Activated CD4-positive, alpha-beta T cell treated with anti-CD3 and anti-CD28 coated beads, Interleukin-2, amount 10 ng/mL, durations not matched to agents 7 days and 5 days (primary cell): ENCODE measurements around the gene IFNA16. TPM values are rescaled to one million over a fixed set of nuclear protein-coding genes. Genes with fewer than 3 reads are reported as not detected.
A peak's percentile ranks its signal among the peaks of the same experiment; 100 is the strongest.
"Not testable (repeated sequence)": the region's sequence is repeated elsewhere in the genome, so short reads cannot be mapped to it uniquely, and the experiment has no call there.

ENCODE experiments used
- CTCF ChIA-PET: fragments of 350-600 bp; sonication (Branson Sonifier 250); formaldehyde crosslinking; loops from one replicate; lab custom pipeline; 2021; ENCODE audit warnings: antibody characterized with exemption; lab: Charles Lee
- POLR2A ChIA-PET: fragments of 350-600 bp; sonication (Branson Sonifier 250); formaldehyde crosslinking; loops from one replicate; lab custom pipeline; 2021; ENCODE audit warnings: antibody characterized with exemption; lab: Charles Lee
- DNase-seq: peaks from one replicate; pipeline ENCODE4 v3.0.0-alpha.2; 2020
- H3K27ac Mint-ChIP-seq: one replicate; pipeline ENCODE4 v1.8.0; 2021; ENCODE audit warnings: mild to moderate bottlenecking, moderate library complexity, mixed read lengths
- H3K27me3 Mint-ChIP-seq: one replicate; pipeline ENCODE4 v1.8.0; 2021; ENCODE audit warnings: mixed read lengths
- H3K36me3 Mint-ChIP-seq: one replicate; pipeline ENCODE4 v1.8.0; 2021; ENCODE audit warnings: low read depth, mixed read lengths
- H3K4me1 Mint-ChIP-seq: one replicate; pipeline ENCODE4 v1.8.0; 2021; ENCODE audit warnings: mixed read lengths
- H3K4me3 Mint-ChIP-seq: one replicate; pipeline ENCODE4 v1.8.0; 2021; ENCODE audit warnings: mild to moderate bottlenecking, moderate library complexity, mixed read lengths
- H3K9me3 Mint-ChIP-seq: one replicate; pipeline ENCODE4 v1.8.0; 2021; ENCODE audit warnings: mixed read lengths
- total RNA-seq, 2 experiments: library from RNA; stranded (reverse); gene quantifications; one replicate each; pipeline ENCODE4 v1.2.3, GENCODE V29; 2021

IFNA16 gene
- total RNA-seq, 2 experiments from 2014 or later = not detected

DNA sequence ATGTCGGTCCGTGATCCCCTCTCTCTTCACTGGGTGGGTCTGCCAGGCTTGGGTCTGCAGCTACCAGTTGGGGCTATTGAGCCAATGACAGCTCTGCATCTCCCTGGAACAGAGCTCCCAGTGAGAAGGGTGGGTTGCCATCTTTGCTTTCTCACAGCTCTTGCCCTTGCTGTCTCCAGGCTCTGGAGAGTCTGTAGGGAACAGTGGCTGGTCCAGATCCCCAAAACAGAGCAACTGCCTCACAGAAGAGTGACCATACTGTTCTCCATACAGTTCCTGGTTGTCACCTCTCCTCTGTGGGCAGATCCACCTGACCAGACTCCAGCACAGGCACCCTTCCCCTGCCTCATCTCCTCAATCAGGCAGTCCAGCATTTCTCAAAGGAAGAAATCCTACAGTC, 16.1 kb upstream of the IFNA16 start:
- Mint-ChIP-seq H3K27ac (no peak overlapping the region), H3K4me1 (peaks cover 9% of the 10 kb centered on the region), H3K9me3 (no peaks in the 10 kb centered on the region), H3K4me3 (no peak overlapping the region), H3K36me3 (no peaks in the 10 kb centered on the region), H3K27me3 (peaks cover 13% of the 10 kb centered on the region)
- POLR2A ChIA-PET = no interaction called here
- DNase-seq = no peak
- CTCF ChIA-PET = no interaction called here

DNA sequence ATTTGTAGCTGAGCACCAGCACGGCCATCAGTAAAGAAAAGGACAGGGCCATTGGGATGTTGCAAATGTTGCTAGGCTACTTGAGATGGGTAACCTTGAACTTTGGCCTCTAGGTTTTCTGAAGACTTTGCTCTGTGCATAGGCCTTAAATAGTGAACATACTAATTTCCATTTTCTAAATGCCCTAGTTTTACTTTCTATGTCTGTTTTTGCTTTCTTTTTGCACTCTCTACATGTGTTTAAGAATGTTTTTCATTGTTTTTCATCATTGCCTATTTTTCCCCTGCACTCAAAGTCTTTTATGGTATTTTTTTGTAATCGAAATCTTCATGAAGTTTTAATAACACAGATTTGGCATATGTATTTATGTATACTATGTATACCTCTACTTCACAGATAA, 11.0 kb upstream of the IFNA16 start, which contains the start of gene IFNA17:
TSS of gene IFNA17 (minus strand) at position 101 of the 400 bp plus-strand sequence. CDS start at position 52, 49 bp downstream.
- DNase-seq = no peak
- no peak within 1 kb of the TSS for H3K4me3 Mint-ChIP-seq
- no peaks in the 10 kb centered on the region for H3K4me1 Mint-ChIP-seq
- peaks cover 9% of the 10 kb centered on the region for H3K27me3 Mint-ChIP-seq
- ChIA-PET CTCF (no interaction called here), POLR2A (no interaction called here)
- H3K36me3 Mint-ChIP-seq = no peaks in the 10 kb centered on the region
- no peaks in the 10 kb centered on the region for H3K9me3 Mint-ChIP-seq
- H3K27ac Mint-ChIP-seq = no peak within 1 kb of the TSS

DNA sequence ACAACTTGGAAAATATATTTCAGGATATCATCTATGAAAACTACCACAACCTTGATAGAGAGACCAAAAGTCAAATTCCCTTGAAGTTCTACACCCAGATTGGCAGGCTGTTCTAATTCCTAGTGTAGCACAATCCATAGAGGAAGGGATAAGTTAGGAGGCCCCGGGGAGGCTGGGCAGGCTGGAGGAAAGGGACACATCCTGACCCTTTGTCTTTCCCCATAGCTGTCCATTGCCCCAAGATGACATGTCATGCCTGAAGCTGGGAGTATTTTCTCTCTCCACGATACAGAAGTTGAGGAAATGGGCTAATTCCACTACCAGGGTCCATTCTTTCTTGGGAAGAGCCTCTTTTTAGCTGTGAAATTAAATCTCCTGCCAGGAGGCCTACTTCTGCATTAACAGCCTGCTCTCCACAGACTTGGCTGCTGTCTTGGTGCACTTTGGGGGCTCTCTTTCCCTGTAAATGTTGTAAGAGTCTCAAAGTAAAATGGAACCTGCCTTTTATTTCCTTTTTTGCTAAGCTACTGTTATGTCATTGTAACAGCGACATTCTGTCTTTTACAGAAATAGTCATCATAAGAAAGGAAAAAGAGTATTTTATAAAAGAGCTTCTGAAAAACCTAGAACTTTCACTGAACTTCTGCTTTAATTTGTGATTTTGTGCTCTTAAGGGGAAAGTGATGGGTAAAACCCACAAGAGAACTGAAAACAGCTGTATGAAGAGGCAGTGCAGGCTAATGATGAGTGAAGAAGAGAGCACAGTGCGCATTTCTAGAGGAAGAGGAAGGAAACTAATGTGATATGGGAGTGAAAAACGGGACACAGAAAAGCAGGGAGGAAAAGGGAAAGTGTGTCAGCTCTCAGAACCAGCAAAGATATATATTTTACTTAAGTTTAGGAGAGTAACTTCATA, 3.4 kb downstream of the IFNA16 start:
- DNase-seq, H3K4me3 Mint-ChIP-seq, H3K36me3 Mint-ChIP-seq, H3K27ac Mint-ChIP-seq, H3K4me1 Mint-ChIP-seq, POLR2A ChIA-PET, H3K9me3 Mint-ChIP-seq: not testable (repeated sequence)
- CTCF ChIA-PET = interaction anchor here (1.1 kb wide), 1 partner anchor 182 kb away, joined by 3 read pairs; no protein-coding TSS in a partner anchor
- H3K27me3 Mint-ChIP-seq = peaks cover 12% of the 10 kb centered on the region

DNA sequence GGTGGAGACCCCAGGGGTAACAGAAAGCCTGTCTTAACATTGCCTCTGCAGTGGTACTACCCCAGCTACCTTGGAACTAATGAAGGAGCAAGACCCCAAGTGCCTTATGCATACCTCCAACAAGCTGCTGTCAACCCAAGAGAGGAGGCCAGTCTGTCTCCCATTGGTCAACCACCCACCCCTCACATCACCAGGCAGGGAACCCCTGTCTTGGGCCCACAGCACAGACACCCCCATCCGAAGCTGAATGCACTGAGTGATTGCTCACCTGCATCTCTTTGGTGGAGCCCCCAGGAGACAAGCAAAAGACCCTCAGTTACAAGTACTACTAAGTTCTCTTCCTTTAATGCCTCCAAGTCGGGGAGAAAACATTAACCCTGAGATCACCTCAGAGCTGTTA, 5.0 kb downstream of the IFNA16 start:
- H3K27ac Mint-ChIP-seq = not testable (repeated sequence)

DNA sequence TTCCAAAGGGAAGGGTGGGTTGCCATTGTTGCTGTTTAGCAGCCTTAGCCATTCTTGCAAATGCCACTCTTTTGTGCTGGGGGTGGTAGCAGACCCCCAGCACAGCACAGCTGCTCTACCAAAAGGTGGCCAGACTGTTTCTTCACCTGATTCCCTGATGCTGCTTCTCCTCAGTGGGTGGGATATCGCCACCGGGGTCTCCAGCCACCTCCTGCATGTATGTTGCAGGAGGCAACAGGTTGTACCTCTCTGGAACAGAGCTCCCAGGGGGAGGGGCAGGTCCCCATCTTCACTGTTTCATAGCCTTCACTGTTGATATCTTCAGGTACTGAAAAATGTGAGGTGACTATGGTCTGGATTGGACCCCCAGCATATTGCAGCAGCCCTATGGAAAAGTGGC, 6.3 kb downstream of the IFNA16 start:
- H3K9me3 Mint-ChIP-seq, H3K4me3 Mint-ChIP-seq, H3K4me1 Mint-ChIP-seq, H3K36me3 Mint-ChIP-seq, H3K27me3 Mint-ChIP-seq, CTCF ChIA-PET, POLR2A ChIA-PET, H3K27ac Mint-ChIP-seq, DNase-seq: not testable (repeated sequence)

More for the DNA sequence above, 5.0 kb downstream of the IFNA16 start:
- H3K36me3 Mint-ChIP-seq, H3K9me3 Mint-ChIP-seq, CTCF ChIA-PET, POLR2A ChIA-PET, H3K4me1 Mint-ChIP-seq, H3K27me3 Mint-ChIP-seq, DNase-seq, H3K4me3 Mint-ChIP-seq: not testable (repeated sequence)

DNA sequence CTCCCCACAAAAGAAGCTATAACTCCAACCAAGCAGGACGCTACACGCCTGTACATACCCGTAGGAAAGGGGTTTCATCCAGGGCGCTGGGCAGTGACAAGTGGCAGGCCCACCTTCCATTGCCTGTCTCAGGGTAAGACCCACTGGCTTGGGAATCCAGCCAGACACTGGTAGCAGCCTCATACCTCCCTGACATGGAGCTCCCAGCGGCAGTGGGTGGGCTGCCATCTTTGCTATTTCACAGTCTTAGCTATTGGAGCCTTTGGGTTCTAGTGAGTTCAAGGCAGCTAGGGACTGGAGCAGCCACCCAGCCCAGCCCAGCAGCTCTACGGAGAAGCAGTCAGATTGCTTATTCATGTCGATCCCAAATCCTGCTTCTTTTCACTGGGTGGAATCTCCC, 6.8 kb downstream of the IFNA16 start:
- peaks cover 4% of the 10 kb centered on the region for H3K4me1 Mint-ChIP-seq
- H3K36me3 Mint-ChIP-seq = no peaks in the 10 kb centered on the region
- H3K27me3 Mint-ChIP-seq = peaks cover 10% of the 10 kb centered on the region
- POLR2A ChIA-PET = no interaction called here
- CTCF ChIA-PET = no interaction called here
- no peak for DNase-seq
- no peak overlapping the region for H3K27ac Mint-ChIP-seq
- H3K9me3 Mint-ChIP-seq = no peaks in the 10 kb centered on the region
- H3K4me3 Mint-ChIP-seq = no peak overlapping the region

DNA sequence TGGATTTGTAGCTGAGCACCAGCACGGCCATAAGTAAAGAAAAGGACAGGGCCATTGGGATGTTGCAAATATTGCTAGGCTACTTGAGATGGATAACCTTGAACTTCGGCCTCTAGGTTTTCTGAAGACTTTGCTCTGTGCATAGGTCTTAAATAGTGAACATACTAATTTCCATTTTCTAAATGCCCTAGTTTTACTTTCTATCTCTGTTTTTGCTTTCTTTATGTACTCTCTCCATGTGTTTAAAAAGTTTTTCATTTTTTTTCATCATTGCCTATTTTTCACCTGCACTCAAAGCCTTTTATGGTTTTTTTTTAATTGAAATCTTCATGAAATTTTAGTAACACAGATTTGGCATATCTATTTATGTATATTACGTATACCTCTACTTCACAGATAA, 10.1 kb downstream of the IFNA16 start, which contains the start of gene IFNA10:
TSS of gene IFNA10 (minus strand) at position 101 of the 400 bp plus-strand sequence. CDS start at position 55, 46 bp downstream.
- H3K27me3 Mint-ChIP-seq = peaks cover 21% of the 10 kb centered on the region
- DNase-seq, H3K9me3 Mint-ChIP-seq, CTCF ChIA-PET, POLR2A ChIA-PET, H3K27ac Mint-ChIP-seq, H3K36me3 Mint-ChIP-seq, H3K4me1 Mint-ChIP-seq, H3K4me3 Mint-ChIP-seq: not testable (repeated sequence)

DNA sequence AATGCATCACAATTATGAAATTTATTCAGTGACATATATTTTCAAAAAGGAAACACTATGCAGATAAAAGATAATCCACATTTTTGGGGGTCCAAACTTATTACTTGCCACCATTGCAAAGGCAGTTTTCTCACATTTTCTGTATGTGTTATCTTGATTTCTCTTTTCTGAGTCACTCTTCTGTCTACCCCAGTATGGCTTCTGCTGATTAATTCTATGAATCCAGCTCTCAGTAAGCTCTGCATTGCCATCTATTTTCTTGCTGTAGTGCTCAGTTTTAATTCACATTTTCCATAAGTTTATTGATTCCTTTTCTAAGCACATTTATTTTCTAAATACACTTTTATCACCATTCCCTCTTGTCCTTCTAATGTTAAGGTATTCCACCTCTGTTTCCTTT, 11.9 kb downstream of the IFNA16 start:
- no peak overlapping the region for H3K4me3 Mint-ChIP-seq
- no peaks in the 10 kb centered on the region for H3K4me1 Mint-ChIP-seq
- ChIA-PET CTCF (no interaction called here), POLR2A (no interaction called here)
- H3K36me3 Mint-ChIP-seq = no peaks in the 10 kb centered on the region
- DNase-seq = no peak
- H3K27ac Mint-ChIP-seq = no peak overlapping the region
- H3K27me3 Mint-ChIP-seq = peaks cover 33% of the 10 kb centered on the region
- no peaks in the 10 kb centered on the region for H3K9me3 Mint-ChIP-seq

DNA sequence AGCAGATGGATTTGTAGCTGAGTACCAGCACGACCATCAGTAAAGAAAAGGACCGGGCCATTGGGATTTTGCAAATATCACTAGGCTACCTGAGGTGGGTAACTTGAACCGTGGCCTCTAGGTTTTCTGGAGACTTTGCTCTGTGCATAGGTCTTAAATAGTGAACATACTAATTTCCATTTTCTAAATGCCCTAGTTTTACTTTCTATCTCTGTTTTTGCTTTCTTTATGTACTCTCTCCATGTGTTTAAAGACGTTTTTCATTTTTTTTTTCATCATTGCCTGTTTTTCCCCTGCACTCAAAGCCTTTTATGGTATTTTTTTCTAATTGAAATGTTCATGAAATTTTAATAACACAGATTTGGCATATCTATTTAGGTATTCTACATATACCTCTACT, 15.0 kb downstream of the IFNA16 start, which contains the start of gene IFNA7:
TSS of gene IFNA7 (minus strand) at position 101 of the 400 bp plus-strand sequence. CDS start at position 61, 40 bp downstream.
- POLR2A ChIA-PET, H3K4me1 Mint-ChIP-seq, H3K9me3 Mint-ChIP-seq, CTCF ChIA-PET, H3K27ac Mint-ChIP-seq, H3K4me3 Mint-ChIP-seq, H3K36me3 Mint-ChIP-seq, DNase-seq: not testable (repeated sequence)
- H3K27me3 Mint-ChIP-seq = peaks cover 38% of the 10 kb centered on the region

DNA sequence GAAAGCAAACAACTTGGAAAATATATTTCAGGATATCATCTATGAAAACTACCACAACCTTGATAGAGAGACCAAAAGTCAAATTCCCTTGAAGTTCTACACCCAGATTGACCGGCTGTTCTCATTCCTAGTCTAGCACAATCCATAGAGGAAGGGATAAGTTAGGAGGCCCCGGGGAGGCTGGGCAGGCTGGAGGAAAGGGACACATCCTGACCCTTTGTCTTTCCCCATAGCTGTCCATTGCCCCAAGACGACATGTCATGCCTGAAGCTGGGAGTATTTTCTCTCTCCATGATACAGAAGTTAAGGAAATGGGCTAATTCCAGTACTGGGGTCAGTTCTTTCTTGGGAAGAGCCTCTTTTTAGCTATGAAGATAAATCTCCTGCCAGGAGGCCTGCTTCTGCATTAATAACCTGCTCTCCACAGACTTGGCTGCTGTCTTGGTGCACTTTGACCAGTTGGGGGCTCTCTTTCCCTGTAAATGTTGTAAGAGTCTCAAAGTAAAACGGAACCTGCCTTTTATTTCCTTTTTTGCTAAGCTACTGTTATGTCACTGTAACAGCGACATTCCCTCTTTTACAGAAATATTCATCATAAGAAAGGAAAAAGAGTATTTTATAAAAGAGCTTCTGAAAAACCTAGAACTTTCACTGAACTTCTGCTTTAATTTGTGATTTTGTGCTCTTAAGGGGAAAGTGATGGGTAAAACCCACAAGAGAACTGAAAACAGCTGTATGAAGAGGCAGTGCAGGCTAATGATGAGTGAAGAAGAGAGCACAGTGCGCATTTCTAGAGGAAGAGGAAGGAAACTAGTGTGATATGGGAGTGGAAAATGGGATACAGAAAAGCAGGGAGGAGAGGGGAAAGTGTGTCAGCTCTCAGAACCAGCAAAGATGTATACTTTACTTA, 22.0 kb downstream of the IFNA16 start:
- not testable (repeated sequence) for H3K27ac Mint-ChIP-seq, H3K4me1 Mint-ChIP-seq, H3K36me3 Mint-ChIP-seq, H3K27me3 Mint-ChIP-seq, H3K9me3 Mint-ChIP-seq
- ChIA-PET POLR2A (interaction anchor here (0.6 kb wide), 1 partner anchor 58 kb away, joined by 8 read pairs; no protein-coding TSS in a partner anchor), CTCF (interaction anchor here (0.6 to 1.2 kb wide), 5 partner anchors 9 to 140 kb away, joined by 3 to 5 read pairs (median 3); partner anchors contain the start of gene KLHL9)
- peak; percentile 64 for DNase-seq
- H3K4me3 Mint-ChIP-seq = peak overlapping the region; percentile 25

DNA sequence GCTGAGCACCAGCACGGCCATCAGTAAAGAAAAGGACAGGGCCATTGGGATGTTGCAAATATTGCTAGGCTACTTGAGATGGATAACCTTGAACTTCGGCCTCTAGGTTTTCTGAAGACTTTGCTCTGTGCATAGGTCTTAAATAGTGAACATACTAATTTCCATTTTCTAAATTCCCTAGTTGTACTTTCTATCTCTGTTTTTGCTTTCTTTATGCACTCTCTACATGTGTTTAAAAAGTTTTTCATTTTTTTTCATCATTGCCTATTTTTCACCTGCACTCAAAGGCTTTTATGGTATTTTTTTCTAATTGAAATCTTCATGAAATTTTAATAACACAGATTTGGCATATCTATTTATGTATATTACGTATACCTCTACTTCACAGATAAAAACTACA, 29.6 kb downstream of the IFNA16 start, which contains the start of gene IFNA4:
TSS of gene IFNA4 (minus strand) at position 101 of the 400 bp plus-strand sequence. CDS start at position 45, 56 bp downstream.
- CTCF ChIA-PET, H3K27ac Mint-ChIP-seq, H3K36me3 Mint-ChIP-seq, H3K4me1 Mint-ChIP-seq, H3K4me3 Mint-ChIP-seq, DNase-seq, H3K9me3 Mint-ChIP-seq, POLR2A ChIA-PET: not testable (repeated sequence)
- peaks cover 24% of the 10 kb centered on the region for H3K27me3 Mint-ChIP-seq

DNA sequence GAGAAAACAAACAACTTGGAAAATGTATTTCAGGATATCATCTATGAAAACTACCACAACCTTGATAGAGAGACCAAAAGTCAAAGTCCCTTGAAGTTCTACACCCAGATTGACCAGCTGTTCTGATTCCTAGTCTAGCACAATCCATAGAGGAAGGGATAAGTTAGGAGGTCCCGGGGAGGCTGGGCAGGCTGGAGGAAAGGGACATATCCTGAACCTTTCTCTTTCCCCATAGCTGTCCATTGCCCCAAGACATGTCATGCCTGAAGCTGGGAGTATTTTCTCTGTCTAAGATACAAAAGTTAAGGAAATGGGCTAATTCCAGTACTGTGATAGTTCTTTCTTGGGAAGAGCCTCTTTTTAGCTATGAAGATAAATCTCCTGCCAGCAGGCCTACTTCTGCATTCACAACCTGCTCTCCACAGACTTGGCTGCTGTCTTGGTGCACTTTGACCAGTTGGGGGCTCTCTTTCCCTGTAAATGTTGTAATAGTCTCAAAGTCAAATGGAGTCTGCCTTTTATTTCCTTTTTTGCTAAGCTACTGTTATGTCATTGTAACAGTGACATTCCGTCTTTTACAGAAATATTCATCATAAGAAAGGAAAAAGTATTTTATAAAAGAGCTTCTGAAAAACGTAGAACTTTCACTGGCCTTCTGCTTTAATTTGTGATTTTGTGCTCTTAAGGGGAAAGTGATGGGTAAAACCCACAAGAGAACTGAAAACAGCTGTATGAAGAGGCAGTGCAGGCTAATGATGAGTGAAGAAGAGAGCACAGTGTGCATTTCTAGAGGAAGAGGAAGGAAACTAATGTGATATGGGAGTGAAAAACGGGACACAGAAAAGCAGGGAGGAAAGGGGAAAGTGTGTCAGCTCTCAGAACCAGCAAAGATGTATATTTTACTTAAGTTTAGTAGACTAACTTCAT, 34.0 kb downstream of the IFNA16 start:
- H3K4me3 Mint-ChIP-seq, POLR2A ChIA-PET, H3K4me1 Mint-ChIP-seq, H3K36me3 Mint-ChIP-seq, H3K27ac Mint-ChIP-seq, H3K9me3 Mint-ChIP-seq: not testable (repeated sequence)
- peak; percentile 41 for DNase-seq
- peaks cover 18% of the 10 kb centered on the region for H3K27me3 Mint-ChIP-seq
- CTCF ChIA-PET = interaction anchor here (0.7 to 1.4 kb wide), 2 partner anchors 12 to 213 kb away, joined by 3 to 4 read pairs; no protein-coding TSS in a partner anchor
